K562 (cell line): ENCODE results near the gene CCDC78. TPM values are rescaled to one million over a fixed set of nuclear protein-coding genes. Genes with fewer than 3 reads are reported as not detected.
A peak's percentile ranks its signal among the peaks of the same experiment; 100 is the strongest.

Source experiments
- BRCA1 ChIP-seq, 2 experiments: fragments of 450-650 bp in 1 of 2; sonication (generic) in 1 of 2; formaldehyde crosslinking in 1 of 2; IDR thresholded peaks; 2 replicates each; pipeline versions ENCODE4 v1.5.0 to v1.6.1; 2017 to 2020; ENCODE audit warnings: mild to moderate bottlenecking in 1 of 2, missing genetic modification reagents in 1 of 2
- CHAMP1 ChIP-seq: fragments of 450-650 bp; IDR thresholded peaks from 2 replicates; pipeline ENCODE4 v1.6.1; 2016; ENCODE audit warnings: mild to moderate bottlenecking
- HLTF ChIP-seq: fragments of 450-650 bp; IDR thresholded peaks from 2 replicates; pipeline ENCODE4 v1.6.1; 2016
- ILF3 ChIP-seq: fragments of 450-650 bp; IDR thresholded peaks from 2 replicates; pipeline ENCODE4 v1.6.1; 2018; ENCODE audit warnings: antibody characterized with exemption, mild to moderate bottlenecking, moderate library complexity, borderline replicate concordance
- KDM5B ChIP-seq: fragments of 200-600 bp; sonication (generic); IDR thresholded peaks from 2 replicates; pipeline ENCODE4 v1.6.1; 2012; ENCODE audit warnings: low read depth, mild to moderate bottlenecking, moderate library complexity, low read length, control low read depth, inconsistent platforms; ENCODE audit not compliant: insufficient replicate concordance
- LARP7 ChIP-seq: fragments of 450-650 bp; IDR thresholded peaks from 2 replicates; pipeline ENCODE4 v1.6.1; 2016
- MAFK ChIP-seq: IDR thresholded peaks from 2 replicates; pipeline ENCODE4 v1.6.1; 2011; ENCODE audit warnings: low read length, improper control_type of control experiment
- MAX ChIP-seq: sonication (generic); formaldehyde crosslinking; IDR thresholded peaks from 2 replicates; pipeline ENCODE4 v1.9.0; 2022; ENCODE audit warnings: mild to moderate bottlenecking, missing genetic modification reagents
- MYBL2 ChIP-seq, 2 experiments: fragments of 450-650 bp in 1 of 2; sonication (generic) in 1 of 2; formaldehyde crosslinking in 1 of 2; IDR thresholded peaks; 2 replicates each; pipeline versions ENCODE4 v1.6.1 to v1.8.1; 2017 to 2022; ENCODE audit warnings: borderline replicate concordance in 1 of 2, inconsistent platforms in 1 of 2, low read depth in 1 of 2, mild to moderate bottlenecking in 1 of 2, missing genetic modification reagents in 1 of 2, moderate library complexity in 1 of 2
- NFIC ChIP-seq: fragments of 450-650 bp; IDR thresholded peaks from 2 replicates; pipeline ENCODE4 v1.6.1; 2017; ENCODE audit warnings: mild to moderate bottlenecking, inconsistent platforms
- NONO ChIP-seq, 2 experiments: fragments of 200-400 bp in 1 of 2; fragments of 450-650 bp in 1 of 2; formaldehyde crosslinking in 1 of 2; IDR thresholded peaks; 2 replicates each; pipeline ENCODE4 v1.6.1; 2017; ENCODE audit warnings: low read depth in 2 of 2, mild to moderate bottlenecking in 2 of 2, moderate library complexity in 2 of 2, low read length in 1 of 2
- POLR2B ChIP-seq: fragments of 450-650 bp; IDR thresholded peaks from 2 replicates; pipeline ENCODE4 v1.6.1; 2018; ENCODE audit warnings: low read depth; ENCODE audit not compliant: partially characterized antibody
- POU5F1 ChIP-seq: fragments of 150-350 bp; IDR thresholded peaks from 2 replicates; pipeline ENCODE4 v1.6.1; 2014; ENCODE audit warnings: borderline replicate concordance, low read length, low read depth, mild to moderate bottlenecking; ENCODE audit not compliant: partially characterized antibody
- TGIF2 ChIP-seq: sonication (generic); formaldehyde crosslinking; IDR thresholded peaks from 2 replicates; pipeline ENCODE4 v1.8.1; 2022; ENCODE audit warnings: mild to moderate bottlenecking, missing genetic modification reagents, moderate library complexity
- YY1 ChIP-seq, 3 experiments: IDR thresholded peaks; 2 replicates each; pipeline ENCODE4 v1.6.1; 2011; ENCODE audit warnings: low read length in 2 of 3, mild to moderate bottlenecking in 2 of 3, moderate library complexity in 2 of 3, borderline replicate concordance in 1 of 3, control low read depth in 1 of 3, low read depth in 1 of 3; ENCODE audit not compliant: insufficient read depth in 3 of 3, insufficient replicate concordance in 2 of 3, control insufficient read depth in 1 of 3, insufficient read length in 1 of 3; ENCODE audit errors: extremely low read depth in 1 of 3
- ZBTB1 ChIP-seq: sonication (generic); formaldehyde crosslinking; IDR thresholded peaks from 2 replicates; pipeline ENCODE4 v1.8.1; 2023; ENCODE audit warnings: missing genetic modification reagents, low read depth, mild to moderate bottlenecking, borderline replicate concordance
- ZNF263 ChIP-seq: sonication (generic); formaldehyde crosslinking; IDR thresholded peaks from 2 replicates; pipeline ENCODE4 v1.8.0; 2022; ENCODE audit warnings: mild to moderate bottlenecking, missing genetic modification reagents, borderline replicate concordance
- ZNF280A ChIP-seq: fragments of 450-650 bp; IDR thresholded peaks from 2 replicates; pipeline ENCODE4 v1.6.1; 2018; ENCODE audit warnings: mild to moderate bottlenecking, low read depth; ENCODE audit not compliant: partially characterized antibody
- ZNF354B ChIP-seq: fragments of 250-450 bp; sonication (Bioruptor Pico); IDR thresholded peaks from 2 replicates; pipeline ENCODE4 v1.4.0; 2020
- ZNF740 ChIP-seq, 3 experiments: fragments of 200-800 bp in 1 of 3; sonication (Bioruptor generic) in 1 of 3; sonication (generic) in 1 of 3; formaldehyde crosslinking in 1 of 3; IDR thresholded peaks; 2 replicates each; pipeline versions ENCODE4 v1.6.1 to v1.8.0; 2016 to 2022; ENCODE audit warnings: mild to moderate bottlenecking in 2 of 3, missing compliant biosample characterization in 2 of 3, missing genetic modification characterization in 2 of 3, missing genetic modification reagents in 1 of 3
- polyA plus RNA-seq, 8 experiments: library from polyadenylated mRNA; depleted of rRNA in 4 of 8; stranded (reverse) in 5 of 8; unstranded in 3 of 8; fragments of >200 nt; fragmentation: Nextera tagmentation in 2 of 8; fragmentation: Illumina TruSeq in 1 of 8; extraction: Ambion mirVana in 2 of 8; extraction: Trizol in 1 of 8; gene quantifications; 2 replicates each; pipeline versions ENCODE4 v1.2.1 to v1.2.3, GENCODE V29; 2011 to 2014; ENCODE audit warnings: inconsistent platforms in 1 of 8, missing spikeins in 1 of 8
- total RNA-seq, 7 experiments: library from RNA; depleted of rRNA in 6 of 7; stranded (reverse); fragments of >200 nt in 6 of 7; fragmentation: Illumina TruSeq in 2 of 7; extraction: Trizol in 2 of 7; gene quantifications; 2 replicates each; pipeline versions ENCODE4 v1.2.1 to v1.2.3, GENCODE V29; 2011 to 2021; ENCODE audit warnings: low replicate concordance in 1 of 7

Gene CCDC78
- total and polyA plus RNA-seq, 9 of the 15 experiments (the other 6 are each of a cell fraction or from before 2014, with no cell fraction given), result 0.24 to 17.7 (median 2.9) TPM

GRCh38 chr16:679814-680624 is 46.2 kb downstream of the CCDC78 start, which contains the start of gene STUB1 (continued):
- TF ChIP-seq LARP7, result no peak
- no peak for TF ChIP-seq CHAMP1
- no peak for TF ChIP-seq ZBTB1 (CRISPR knock-in tag)
- no peak for TF ChIP-seq ZNF354B (CRISPR knock-in tag)
- TF ChIP-seq HLTF, result no peak
- TF ChIP-seq ZNF280A, result no peak
- peak; percentile 87 for TF ChIP-seq NFIC
- no peak for TF ChIP-seq ILF3
- TF ChIP-seq POLR2B, result peak; percentile 38
- TF ChIP-seq NONO (IDR thresholded peaks at IDR 0.05; ENCODE audit: low read depth in 2 of 2, low read length in 1 of 2), result peak in 1 of 2 experiments; percentile 56; a peak in 2 of 4 replicates
- TF ChIP-seq YY1 (IDR thresholded peaks at IDR 0.05; ENCODE audit: borderline replicate concordance in 1 of 3, control insufficient read depth in 1 of 3, extremely low read depth in 1 of 3, insufficient read depth in 3 of 3, insufficient read length in 1 of 3, insufficient replicate concordance in 2 of 3, low read depth in 1 of 3, low read length in 2 of 3), result peak in 1 of 3 experiments; percentile 10
- TF ChIP-seq ZNF263 (CRISPR knock-in tag), result no peak
- no peak for TF ChIP-seq BRCA1 (IDR thresholded peaks at IDR 0.05)
- TF ChIP-seq BRCA1 (CRISPR knock-in tag; IDR thresholded peaks at IDR 0.05), result no peak
- TF ChIP-seq MAX (CRISPR knock-in tag), result peak; percentile 78
- no peak for TF ChIP-seq TGIF2 (CRISPR knock-in tag)
- TF ChIP-seq ZNF740 (CRISPR knock-in tag; IDR thresholded peaks at IDR 0.05), result no peak
- no peak for TF ChIP-seq ZNF740 (tag; IDR thresholded peaks at IDR 0.05)
- TF ChIP-seq KDM5B, result peak; percentile 53
- TF ChIP-seq MAFK, result no peak
- TF ChIP-seq POU5F1, result no peak
- no peak for TF ChIP-seq MYBL2 (IDR thresholded peaks at IDR 0.05; ENCODE audit: low read depth)
- no peak for TF ChIP-seq MYBL2 (CRISPR knock-in tag; IDR thresholded peaks at IDR 0.05; ENCODE audit: borderline replicate concordance)
